ENCODE data around the gene GBE1. TPM values are rescaled to one million over a fixed set of nuclear protein-coding genes. Genes with fewer than 3 reads are reported as not detected.

GBE1 gene
- polyA plus RNA-seq, 1 of the 3 experiments (the other 2 are of a cell fraction) = 14.2 TPM

DNA sequence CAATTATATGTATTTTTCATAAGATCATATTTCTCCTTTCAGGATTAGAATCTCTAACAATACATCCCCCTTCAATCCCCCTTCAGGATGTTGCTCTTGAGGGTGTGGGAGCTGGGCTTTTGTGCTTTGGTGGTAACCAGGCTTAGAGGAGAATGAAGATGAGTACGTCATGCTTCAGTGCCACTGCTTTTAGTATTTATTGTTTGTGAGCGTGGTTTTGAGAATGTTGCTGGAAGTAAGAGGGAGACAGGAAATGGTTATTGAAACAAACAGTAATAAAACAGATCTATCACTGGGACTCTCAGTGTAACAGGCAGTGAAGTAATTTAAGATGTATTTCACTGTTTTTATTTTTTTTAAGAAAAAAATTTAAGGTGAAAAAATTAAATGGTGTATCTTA is 35.3 kb downstream of the GBE1 start:
- Histone ChIP-seq H3K36me3 (replicated peaks in 1 of 2; ENCODE audit: control insufficient read depth in 1 of 2, insufficient read depth in 2 of 2, low read length in 1 of 2) (no peaks in the 10 kb centered on the region), H4K20me1 (ENCODE audit: insufficient read depth) (no peaks in the 10 kb centered on the region), H3K27me3 (ENCODE audit: insufficient read depth) (no peaks in the 10 kb centered on the region), H3K4me2 (0 out of 2 replicates have a peak overlapping the region, but pooled peaks have one; percentile 39), H3K9me3 (no peaks in the 10 kb centered on the region), H3F3A (replicated peaks; ENCODE audit: insufficient read depth) (peaks cover 31% of the 10 kb centered on the region), H3K9ac (no peak overlapping the region), H3K79me2 (ENCODE audit: insufficient read depth) (peaks cover 63% of the 10 kb centered on the region), H2AFZ (ENCODE audit: low read depth) (no peak overlapping the region), H3K9me2 (no peaks in the 10 kb centered on the region), H3K4me3 (ENCODE audit: low read depth in 2 of 2, low read length in 1 of 2) (no peak overlapping the region), H3K4me1 (ENCODE audit: control insufficient read depth in 1 of 2, insufficient read depth in 2 of 2, low read depth in 1 of 2, low read length in 1 of 2) (peaks cover 0 to 24% of the 10 kb centered on the region in 2 experiments; a peak in 2 of 4 replicates), H3K27ac (ENCODE audit: low read depth in 2 of 2, low read length in 1 of 2) (peak overlapping the region in 1 of 2 experiments; percentile 69; a peak in 2 of 4 replicates)
- POLR2A ChIA-PET = no interaction called here
- TF ChIP-seq TCF12 (IDR thresholded peaks at IDR 0.05) (no peak), CHD2 (IDR thresholded peaks at IDR 0.05; ENCODE audit: low read length, partially characterized antibody) (no peak), ELF1 (IDR thresholded peaks at IDR 0.05) (no peak), FOXJ3 (CRISPR knock-in tag; IDR thresholded peaks at IDR 0.05) (no peak), JUND (IDR thresholded peaks at IDR 0.05) (no peak), TAF1 (IDR thresholded peaks at IDR 0.05; ENCODE audit: borderline replicate concordance, low read depth, low read length) (no peak), RAD21 (IDR thresholded peaks at IDR 0.05; ENCODE audit: low read length) (no peak), MEF2A (IDR thresholded peaks at IDR 0.05; ENCODE audit: borderline replicate concordance, low read depth) (no peak), SIN3A (IDR thresholded peaks at IDR 0.05; ENCODE audit: borderline replicate concordance, low read depth, low read length) (no peak), GATA2 (CRISPR knock-in tag; IDR thresholded peaks at IDR 0.05) (no peak), FOSL2 (IDR thresholded peaks at IDR 0.05; ENCODE audit: borderline replicate concordance, low read depth) (no peak), TEAD4 (IDR thresholded peaks at IDR 0.05; ENCODE audit: borderline replicate concordance, insufficient read depth) (no peak), POLR2AphosphoS5 (IDR thresholded peaks at IDR 0.05; ENCODE audit: low read depth, low read length) (no peak), FOXM1 (IDR thresholded peaks at IDR 0.05; ENCODE audit: low read depth) (no peak), NRF1 (IDR thresholded peaks at IDR 0.05; ENCODE audit: low read depth, low read length) (no peak), SMC3 (IDR thresholded peaks at IDR 0.05; ENCODE audit: low read depth, low read length) (no peak)
- TF ChIP-seq, protein P1, sequence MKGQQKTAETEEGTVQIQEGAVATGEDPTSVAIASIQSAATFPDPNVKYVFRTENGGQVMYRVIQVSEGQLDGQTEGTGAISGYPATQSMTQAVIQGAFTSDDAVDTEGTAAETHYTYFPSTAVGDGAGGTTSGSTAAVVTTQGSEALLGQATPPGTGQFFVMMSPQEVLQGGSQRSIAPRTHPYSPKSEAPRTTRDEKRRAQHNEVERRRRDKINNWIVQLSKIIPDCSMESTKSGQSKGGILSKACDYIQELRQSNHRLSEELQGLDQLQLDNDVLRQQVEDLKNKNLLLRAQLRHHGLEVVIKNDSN (IDR thresholded peaks at IDR 0.05; ENCODE audit: borderline replicate concordance, low read depth) = no peak
- TF ChIP-seq, protein P2, sequence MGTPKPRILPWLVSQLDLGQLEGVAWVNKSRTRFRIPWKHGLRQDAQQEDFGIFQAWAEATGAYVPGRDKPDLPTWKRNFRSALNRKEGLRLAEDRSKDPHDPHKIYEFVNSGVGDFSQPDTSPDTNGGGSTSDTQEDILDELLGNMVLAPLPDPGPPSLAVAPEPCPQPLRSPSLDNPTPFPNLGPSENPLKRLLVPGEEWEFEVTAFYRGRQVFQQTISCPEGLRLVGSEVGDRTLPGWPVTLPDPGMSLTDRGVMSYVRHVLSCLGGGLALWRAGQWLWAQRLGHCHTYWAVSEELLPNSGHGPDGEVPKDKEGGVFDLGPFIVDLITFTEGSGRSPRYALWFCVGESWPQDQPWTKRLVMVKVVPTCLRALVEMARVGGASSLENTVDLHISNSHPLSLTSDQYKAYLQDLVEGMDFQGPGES (IDR thresholded peaks at IDR 0.05; ENCODE audit: low read depth, low read length) = no peak
- TF ChIP-seq, protein P3, sequence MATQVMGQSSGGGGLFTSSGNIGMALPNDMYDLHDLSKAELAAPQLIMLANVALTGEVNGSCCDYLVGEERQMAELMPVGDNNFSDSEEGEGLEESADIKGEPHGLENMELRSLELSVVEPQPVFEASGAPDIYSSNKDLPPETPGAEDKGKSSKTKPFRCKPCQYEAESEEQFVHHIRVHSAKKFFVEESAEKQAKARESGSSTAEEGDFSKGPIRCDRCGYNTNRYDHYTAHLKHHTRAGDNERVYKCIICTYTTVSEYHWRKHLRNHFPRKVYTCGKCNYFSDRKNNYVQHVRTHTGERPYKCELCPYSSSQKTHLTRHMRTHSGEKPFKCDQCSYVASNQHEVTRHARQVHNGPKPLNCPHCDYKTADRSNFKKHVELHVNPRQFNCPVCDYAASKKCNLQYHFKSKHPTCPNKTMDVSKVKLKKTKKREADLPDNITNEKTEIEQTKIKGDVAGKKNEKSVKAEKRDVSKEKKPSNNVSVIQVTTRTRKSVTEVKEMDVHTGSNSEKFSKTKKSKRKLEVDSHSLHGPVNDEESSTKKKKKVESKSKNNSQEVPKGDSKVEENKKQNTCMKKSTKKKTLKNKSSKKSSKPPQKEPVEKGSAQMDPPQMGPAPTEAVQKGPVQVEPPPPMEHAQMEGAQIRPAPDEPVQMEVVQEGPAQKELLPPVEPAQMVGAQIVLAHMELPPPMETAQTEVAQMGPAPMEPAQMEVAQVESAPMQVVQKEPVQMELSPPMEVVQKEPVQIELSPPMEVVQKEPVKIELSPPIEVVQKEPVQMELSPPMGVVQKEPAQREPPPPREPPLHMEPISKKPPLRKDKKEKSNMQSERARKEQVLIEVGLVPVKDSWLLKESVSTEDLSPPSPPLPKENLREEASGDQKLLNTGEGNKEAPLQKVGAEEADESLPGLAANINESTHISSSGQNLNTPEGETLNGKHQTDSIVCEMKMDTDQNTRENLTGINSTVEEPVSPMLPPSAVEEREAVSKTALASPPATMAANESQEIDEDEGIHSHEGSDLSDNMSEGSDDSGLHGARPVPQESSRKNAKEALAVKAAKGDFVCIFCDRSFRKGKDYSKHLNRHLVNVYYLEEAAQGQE (IDR thresholded peaks at IDR 0.05; ENCODE audit: low read depth, low read length) = no peak
- CTCF ChIA-PET = interaction anchor here (0.8 kb wide), 1 partner anchor 149 kb away, joined by 3 read pairs; no protein-coding TSS in a partner anchor
- no peak for DNase-seq
- 90% methylated on average over 2 of the region's 2 CpGs for WGBS (ENCODE audit: low lambda C conversion rate)
